Left hindlimb (tissue), 1 donor: Measurements from ENCODE around the gene CCDC6.
"Not testable (repeated sequence)": the region's sequence is repeated elsewhere in the genome, so short reads cannot be mapped to it uniquely, and the experiment has no call there.

ENCODE experiments used
- DNase-seq: peaks from one replicate; pipeline ENCODE4 v3.0.0-alpha.2; 2018

Gene CCDC6

GRCh38 chr10:59905066-59905730, 1.2 kb downstream of the CCDC6 start:
- DNase-seq, result peak; percentile 81

DNA sequence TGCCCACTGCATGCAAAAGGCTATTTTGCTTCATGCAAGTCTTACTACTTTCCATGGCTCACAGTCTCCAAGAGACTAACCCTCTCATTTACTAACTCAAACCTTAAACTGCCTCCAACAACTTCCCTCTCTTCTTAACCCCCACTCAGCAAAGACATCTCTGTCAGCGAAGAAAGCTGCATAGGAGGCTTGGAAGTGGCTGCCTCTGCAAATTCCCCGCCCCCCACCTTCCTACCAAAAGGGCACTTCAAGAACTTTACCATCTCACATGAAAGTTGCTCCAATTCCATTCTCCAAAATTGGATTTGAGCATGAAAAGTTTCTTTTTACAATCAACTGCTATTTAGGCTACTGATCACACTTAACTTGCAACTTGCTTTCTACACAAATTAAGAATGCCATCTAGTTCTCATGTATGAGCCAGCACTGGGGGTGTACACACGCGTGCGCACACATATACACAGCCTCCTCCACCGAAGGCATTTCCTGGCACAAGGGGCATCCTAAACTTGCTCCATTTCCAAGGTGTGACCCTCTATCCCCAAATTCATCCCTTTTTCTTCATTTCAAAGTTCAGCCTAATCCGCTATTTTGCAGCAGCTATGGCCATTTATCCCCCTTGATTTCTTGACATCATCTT, 1.8 kb downstream of the CCDC6 start:
- no peak for DNase-seq

- DNase-seq, result no peak
Observed at GRCh38 chr10:59903871-59904270, 2.5 kb downstream of the CCDC6 start.

GRCh38 chr10:59902016-59902415, 4.3 kb downstream of the CCDC6 start:
- no peak for DNase-seq

GRCh38 chr10:59901470-59901869, 4.9 kb downstream of the CCDC6 start:
- no peak for DNase-seq

- no peak for DNase-seq
Observed at GRCh38 chr10:59900048-59900727, 6.2 kb downstream of the CCDC6 start.

DNA sequence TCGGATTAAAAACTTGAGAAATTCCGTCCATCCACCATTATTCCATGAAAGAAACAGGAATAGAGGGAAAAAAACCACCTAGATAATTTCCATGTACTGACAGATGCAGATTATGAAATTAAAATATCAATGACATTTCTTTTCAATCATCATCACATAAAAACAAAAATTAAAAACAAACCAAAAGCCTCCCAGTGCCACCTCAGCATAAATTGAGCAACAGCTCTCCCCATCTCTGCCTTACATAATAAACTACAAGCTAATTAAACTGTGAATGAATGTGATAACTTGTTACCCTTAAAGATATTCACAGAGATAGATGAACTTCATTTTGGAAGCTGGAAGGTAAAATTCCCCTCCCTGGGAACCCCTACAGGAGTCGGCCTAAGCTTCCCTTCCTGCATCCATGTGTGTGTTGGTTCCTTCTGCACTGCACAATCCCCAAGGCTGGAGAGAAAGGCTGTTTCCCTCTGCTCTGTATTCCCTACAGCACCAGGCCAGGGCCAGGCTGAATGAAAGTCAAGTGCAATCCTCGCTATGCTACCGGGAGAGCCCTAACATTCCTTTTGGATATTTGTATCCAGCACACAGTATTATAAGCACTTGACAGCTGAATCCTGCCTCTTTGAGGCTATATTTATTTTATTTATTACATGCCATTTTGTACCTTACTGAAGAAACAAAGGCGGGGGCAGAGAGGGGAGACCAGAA, 8.1 kb downstream of the CCDC6 start:
- no peak for DNase-seq

DNA sequence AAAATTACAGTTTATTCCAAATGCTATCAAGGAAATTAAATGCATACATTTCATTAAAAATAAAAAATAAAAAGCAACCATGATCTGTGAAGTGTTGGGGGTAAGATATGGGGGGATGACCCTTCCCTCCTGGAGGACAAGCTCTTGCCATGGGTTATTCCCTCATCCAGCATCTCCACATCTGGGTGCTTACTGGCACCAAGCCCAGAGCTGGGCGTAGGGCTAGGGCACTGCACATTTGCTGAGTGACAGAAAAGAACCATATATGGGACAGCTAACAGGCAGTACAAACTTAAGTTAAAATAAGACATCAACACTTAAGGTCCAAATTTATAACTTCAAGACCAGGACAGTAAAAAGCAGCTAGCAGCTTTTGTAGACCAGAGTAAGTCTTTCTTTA, 10.2 kb downstream of the CCDC6 start:
- no peak for DNase-seq

GRCh38 chr10:59895629-59896116, 10.7 kb downstream of the CCDC6 start:
- no peak for DNase-seq

DNA sequence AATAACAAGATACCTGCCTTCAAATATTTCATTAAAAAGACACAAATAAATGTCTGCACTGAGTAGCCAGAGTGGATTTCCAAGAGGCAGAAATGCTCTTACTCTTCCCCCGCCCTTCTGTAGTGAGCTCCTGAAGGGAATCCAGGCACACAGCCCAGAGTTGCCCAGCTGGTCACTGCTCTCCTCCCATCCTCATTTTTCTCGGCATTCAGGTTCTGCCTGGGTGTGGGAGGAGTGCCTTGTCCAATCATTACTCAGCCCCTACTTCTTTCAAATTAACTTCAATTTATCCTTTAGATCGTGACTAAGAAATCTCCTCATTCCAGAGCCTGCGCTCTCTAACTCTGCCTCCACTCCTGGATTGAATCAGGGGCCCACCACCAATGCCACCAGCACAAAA, 12.2 kb downstream of the CCDC6 start:
- DNase-seq, result peak; percentile 42

- DNase-seq, result no peak
Observed at GRCh38 chr10:59892697-59893096, 13.7 kb downstream of the CCDC6 start.

DNA sequence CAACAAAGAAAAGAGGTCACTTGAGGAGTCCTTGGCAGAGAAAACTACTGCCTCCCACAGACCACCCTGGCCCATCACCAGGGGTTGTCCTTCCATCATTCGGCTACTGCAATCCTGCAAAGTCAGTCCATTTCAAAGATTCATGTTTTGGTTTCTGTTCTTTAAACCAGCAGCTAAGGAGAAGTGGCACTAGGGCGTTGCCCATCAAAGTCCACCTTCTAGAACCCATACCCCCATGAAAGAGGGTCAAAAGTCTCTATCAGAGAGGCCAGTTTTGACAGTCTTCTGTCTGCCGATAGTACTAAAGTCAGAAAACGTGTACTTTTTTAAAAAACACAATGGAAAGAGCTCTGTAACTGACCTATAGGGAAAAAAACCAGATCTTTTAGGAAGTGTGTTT, 14.4 kb downstream of the CCDC6 start:
- no peak for DNase-seq

DNA sequence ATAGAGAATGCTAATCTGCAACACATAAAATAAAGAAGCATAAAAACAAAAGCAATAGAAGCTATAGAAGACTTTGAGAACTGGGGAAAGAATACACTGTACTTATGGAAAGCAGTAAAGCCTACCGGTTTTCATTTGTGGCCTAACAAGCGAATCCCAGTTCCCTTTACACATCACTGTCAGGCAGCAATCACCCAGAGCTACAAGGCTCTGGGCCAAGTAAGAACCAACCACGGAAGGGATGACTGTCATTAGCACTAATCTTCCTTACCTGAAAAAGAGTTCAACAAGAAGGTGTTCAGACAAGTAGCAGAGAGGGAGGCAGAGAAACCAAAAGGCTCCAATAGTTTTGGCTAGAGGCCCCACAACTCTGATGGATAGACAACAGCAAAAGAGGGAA, 15.0 kb downstream of the CCDC6 start:
- DNase-seq, result no peak

DNA sequence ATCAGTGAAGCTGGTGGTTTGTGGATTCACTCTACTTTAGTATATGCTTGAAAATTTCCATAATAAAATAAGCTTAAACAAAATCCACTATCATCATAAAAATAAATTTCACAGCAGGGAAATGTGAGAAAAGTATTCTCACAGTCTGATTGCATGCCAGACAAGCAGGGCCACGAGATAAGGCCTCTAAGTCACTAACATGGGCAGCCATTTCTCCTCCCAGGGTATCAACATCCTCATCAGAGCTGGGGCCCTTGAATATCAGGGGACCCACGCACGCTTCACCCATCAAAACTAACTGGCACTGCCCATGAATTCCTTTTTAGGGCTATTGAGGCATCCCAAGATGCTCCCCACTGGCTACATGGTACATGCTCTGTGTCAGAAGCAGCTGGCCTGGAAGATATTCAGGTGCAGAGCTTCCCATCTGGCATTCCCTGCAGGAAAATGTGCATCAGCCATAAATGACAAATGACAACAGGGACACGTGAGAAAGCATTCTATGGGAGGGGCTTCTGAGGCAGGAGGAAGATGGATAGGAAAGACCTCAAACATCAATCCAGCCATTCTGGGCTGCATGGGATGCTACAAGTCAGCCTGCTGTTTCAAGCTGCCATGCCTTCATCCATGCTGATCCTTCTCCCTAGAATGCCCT, 17.4 kb downstream of the CCDC6 start:
- DNase-seq, result no peak

DNA sequence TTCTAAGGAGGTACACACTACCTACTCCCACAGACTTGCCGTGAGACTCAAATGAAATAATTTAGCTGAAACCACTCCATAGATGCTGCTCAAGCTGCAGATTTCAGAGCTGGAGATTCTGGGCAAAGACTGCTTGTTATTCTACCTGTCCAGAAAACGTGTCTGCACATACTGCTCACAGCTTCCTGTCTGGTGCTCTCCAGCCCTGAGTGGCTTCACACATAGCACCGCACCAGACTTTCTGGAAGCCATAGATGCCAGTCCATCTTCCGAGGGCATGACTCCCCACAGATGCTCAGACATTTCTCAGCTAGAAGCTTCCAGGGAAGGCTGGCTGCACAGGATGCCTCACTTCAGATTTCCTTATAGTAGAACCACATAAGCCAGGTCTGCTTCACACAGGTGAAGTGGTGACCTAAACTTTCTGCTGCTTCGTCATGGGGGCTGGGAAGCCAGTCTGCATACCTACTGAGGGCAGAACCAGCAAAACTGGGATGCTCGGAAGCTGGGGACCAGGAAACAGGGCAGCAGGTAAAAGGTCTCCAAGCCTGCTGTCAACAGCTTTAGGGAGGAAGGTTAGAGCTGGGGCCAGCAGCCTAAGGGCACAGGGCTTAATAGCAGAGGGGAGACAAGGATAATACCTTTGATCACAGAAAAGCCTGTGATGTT, 18.2 kb downstream of the CCDC6 start:
- DNase-seq, result no peak

DNA sequence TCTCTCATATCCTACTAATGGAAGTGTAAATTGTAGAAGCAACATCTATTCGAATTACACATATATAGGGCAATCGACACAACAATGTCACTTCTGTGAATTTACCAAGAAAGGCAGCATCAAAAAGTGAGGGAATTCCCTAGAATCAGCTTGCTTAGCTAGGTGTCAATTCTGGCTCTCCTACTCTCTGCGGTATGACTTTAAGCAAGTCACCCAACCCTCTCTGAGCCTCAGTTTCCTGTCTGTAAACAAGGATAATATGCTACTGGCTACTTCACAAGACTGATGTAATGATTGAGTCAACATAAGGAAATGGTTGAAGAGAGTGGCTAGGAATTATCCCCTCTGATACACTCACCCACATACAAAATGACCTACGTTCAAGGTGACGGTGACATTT, 19.4 kb downstream of the CCDC6 start:
- DNase-seq, result no peak

- no peak for DNase-seq
Observed at GRCh38 chr10:59885430-59886134, 20.8 kb downstream of the CCDC6 start.

DNA sequence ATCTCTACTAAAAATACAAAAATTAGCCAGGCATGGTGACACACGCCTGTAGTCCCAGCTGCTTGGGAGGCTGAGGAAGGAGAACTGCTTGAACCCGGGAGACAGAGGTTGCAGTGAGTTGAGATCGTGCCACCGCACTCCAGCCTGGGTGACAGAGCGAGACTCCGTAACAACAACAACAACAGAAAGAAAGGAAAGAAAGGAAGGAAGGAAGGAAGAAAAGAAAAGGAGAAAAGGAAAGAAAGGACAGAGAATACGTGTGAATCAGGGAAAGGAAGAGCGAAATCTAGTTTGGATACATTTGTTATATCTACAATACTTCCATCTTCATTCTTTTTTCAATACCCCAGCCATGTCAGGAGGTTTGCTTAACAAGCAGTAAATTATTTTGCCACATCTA, 21.5 kb downstream of the CCDC6 start:
- not testable (repeated sequence) for DNase-seq

DNA sequence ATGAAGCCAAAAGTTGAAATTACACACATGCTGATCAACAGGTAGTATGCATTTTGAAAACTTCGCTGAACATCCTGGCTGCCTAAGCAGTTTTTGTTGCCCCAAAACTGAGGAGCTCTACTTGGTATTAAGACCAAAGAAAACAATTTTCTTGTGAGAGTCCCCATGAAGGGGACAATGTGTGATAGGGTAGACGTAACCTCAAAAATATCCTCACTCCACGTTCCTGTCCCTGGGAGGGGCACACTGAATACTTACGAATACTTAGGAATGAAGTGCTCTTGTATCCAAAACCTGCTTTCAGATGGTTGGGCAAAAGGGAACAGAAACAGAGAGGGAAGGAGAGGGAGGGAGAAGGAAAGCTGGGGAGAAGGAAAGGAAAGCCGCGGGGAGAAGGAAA, 24.7 kb downstream of the CCDC6 start:
- DNase-seq, result no peak

- no peak for DNase-seq
Observed at GRCh38 chr10:59880971-59881510, 25.3 kb downstream of the CCDC6 start.

DNA sequence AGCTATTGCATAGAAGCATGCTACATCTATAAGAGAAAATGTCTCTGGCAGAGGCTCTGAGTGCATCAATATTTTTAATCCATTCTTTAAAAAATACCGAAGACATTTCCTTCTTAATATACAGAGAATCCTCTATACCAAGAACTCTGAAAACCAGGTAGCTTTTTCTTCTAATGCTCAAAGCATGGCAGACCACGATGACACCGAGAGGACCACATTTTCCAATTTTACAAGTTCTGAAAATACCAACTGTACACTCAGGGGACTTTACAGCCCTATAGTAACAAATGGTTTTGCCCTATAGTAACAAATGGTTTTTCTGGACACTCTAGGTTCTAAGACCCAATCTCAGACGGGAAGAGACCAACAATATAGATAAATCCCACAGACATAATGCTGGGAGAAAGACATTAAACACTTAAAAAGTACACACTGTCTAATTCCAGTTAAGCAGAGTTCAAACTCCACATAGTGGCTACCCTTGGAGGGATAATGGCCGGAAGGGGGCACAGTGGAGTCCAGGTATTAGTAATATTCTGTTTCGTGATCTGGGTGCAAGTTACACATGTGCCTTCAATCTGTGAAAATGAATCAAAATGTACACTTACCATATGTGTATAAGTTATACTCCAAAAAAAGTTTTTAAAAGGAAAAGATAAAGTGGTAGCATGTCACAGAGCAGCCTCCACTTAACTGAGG, 26.2 kb downstream of the CCDC6 start:
- no peak for DNase-seq
